ENCODE data around the gene HNRNPAB.
"Not testable (repeated sequence)": the region's sequence is repeated elsewhere in the genome, so short reads cannot be mapped to it uniquely, and the experiment has no call there.

Gene HNRNPAB

DNA sequence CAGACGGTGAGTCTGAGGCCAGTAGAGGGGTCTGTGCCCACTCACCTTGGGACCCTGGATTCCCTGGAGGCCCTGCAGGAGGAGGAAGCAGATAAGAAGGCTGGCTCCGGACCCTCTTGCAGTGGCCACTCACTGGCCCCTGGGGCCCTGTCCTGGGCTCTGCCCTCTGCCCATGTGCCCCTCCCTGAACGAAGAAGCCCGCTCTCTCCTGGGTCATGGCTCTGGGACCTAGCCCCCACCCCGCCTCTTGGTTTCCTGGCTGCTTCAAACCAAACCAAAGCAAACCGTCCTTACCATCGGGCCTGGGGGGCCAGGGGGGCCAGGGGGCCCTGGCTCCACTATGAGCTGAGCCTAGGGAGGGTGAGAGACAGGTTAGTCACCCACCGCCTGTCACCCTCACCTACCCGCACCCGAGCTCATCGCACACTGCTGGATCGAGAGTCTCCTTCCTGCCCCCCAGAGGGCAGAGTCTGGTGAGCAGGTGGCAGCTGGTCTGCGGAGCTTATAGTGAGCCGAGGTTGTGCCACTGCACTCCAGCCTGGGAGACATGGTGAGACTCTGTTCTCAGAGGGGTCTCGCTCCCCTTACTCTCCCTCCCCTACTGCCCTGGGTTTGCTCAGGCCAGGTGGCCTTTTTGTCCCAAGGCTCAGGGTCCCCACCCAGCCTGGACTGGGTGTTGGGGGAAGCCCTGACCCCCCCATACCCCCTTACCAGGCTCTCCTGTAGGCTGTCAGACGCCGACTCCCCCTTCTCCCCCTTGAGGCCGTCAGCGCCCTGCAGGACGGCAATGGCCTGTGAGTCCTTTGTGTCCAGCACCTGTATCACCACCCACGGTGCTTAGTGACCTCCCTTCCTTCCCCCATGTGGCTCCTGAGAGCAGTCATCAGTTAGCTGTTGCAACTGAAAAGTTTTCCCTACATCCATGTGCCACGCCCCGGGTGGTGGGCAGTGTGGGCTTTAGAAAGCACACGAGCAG is 43.4 kb downstream of the HNRNPAB start:
- FAIRE-seq = no peak

DNA sequence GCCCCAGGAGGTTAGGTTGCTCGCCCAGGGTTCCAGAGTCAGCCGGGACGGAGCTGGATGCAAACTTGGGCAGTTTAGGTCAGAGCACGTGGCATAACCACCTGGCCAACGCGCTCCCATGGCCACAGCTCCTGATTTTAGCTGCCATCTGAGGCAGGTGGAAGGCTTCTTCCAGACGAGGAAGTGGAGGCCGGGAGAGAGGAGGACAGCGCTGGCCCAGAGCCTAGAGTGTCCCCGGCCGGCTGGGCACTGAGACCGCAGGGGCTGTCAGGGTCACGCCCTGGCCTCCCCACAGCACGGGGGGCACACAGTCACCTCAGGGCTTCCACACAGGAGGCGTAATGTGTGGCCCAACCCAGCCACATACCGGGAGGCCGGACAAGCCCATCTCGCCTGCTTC is 44.4 kb downstream of the HNRNPAB start:
- no peak for FAIRE-seq

DNA sequence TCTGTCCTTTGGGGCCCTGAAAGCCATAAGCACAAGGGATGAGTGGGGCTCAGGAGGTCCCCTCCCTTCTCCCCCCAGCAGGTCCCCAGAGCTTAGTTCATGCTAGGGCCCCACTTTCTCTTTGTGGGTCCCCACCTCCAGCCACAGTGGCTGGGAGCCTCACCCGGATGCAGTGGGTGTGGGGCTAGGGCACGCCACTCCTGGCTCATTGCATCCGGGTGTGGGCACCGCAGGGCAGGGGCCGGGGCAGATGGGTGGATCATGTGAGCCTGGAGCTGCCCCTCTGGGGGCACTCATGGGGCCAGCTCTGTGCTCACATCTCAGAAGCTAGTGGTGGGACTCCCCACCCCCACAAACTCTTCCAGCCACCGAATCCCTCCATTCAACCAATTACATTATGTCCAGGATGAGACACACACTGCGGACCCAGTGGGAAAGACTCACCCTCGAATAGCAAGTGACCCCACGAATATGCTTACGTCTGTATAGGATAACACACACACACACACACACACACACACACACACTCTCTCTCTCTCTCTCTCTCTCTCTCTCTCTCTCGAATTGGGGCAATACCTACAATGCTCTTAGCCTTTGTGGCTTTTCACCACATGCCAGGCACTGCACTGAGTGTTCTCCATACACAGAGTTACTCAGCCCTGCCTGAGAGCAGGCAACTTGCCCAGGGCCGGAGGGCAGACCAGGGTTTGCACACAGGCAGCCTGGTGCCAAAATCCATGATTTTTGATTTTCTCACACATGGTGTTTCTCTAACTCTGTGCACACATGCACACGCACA is 45.1 kb downstream of the HNRNPAB start:
- no peak for FAIRE-seq

DNA sequence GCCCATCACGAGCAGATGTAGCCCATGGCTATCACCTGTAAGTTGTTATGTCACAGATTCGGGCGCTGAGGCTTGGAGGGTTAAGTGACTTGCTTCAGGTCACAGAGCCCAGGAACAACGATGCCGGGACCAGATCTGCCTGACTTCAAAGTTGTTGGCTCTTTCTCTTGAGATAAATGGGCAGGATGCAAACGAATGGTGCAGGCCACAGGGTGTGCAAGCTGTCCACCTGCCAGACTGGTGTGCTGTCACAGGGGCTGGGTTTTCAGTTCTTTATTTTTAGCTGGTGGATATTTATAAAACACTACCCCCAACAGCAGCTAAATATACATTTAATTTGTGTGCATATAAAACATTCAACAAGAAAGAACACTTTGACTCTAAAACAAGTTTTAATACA is 45.9 kb downstream of the HNRNPAB start:
- FAIRE-seq = no peak

- no peak for FAIRE-seq
These were observed 47.9 kb downstream of the HNRNPAB start for GRCh38 chr5:178252258-178252657.

- FAIRE-seq = not testable (repeated sequence)
These were observed 49.3 kb downstream of the HNRNPAB start for GRCh38 chr5:178253632-178254031.

GRCh38 chr5:178256746-178257145 is 52.4 kb downstream of the HNRNPAB start:
- FAIRE-seq = no peak

DNA sequence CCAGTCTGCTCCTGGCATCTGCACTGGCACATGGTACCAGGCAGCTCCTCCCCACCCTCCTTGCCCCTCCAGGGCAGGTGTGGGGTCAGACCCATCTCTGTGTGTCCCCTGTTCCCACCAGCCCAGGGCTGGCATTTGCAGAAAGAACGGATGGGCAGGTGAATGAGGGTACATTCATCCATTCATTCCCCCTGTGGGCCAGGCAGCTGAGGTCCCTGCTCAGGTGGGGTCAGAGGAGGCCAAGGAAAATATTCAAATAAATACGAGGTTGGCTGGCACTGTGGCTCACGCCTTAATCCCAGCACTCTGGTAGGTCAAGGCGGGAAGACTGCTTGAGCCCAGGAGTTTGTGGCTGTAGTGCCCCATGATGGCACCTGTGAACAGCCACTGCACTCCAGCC is 53.3 kb downstream of the HNRNPAB start:
- FAIRE-seq = no peak

DNA sequence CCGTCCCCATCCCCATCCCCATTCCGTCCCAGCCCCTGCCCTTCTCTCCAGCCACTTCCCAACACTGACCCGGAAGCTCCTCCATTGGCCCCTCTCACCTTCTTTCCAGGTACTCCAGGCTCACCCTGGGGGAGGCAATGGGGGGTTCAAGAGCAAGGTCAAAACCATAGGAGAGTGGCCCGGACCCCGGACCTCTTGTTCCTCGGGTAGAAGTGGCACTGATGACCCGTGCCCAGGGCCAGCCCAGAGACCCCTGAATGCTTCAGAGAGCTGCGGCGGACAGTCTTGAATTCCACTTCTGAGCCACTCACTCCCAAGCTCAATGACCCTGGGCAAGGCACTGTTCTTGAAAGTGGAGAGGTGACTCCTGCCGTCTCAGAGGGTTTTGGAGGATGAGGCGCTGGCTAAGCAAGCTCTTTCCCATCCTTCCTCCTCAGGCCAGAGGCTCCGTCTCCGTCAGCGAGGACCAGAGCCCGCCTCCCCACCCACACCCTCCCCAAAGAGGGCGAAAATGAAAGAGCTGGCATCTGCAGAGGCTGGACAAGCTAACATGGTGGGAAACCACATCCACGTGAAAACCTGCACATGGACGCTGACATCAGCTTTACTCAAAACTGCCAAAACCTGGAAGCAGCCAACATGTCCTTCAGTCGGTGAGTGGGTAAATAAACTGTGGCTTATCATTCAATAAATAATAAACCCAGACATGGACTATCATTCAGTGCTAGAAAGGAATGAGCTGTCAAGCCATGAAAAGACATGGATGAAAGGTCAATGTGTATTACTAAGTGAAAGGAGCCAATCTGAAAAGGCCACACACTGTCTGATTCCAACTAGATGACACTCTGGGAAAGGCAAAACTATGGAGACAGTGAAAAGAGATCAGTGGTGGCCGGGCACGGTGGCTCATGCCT is 55.5 kb downstream of the HNRNPAB start:
- no peak for FAIRE-seq
